OCI-LY3 (cell line): ENCODE results near the gene SEMA3C.

Experiments
- H2AFZ ChIP-seq: fragments of 200-600, 300-600 bp; shearing (Covaris generic); 2 replicates; pipeline ENCODE4 v1.6.0; 2014; ENCODE audit warnings: antibody characterized with exemption, low read depth, low read length
- H3K27ac ChIP-seq: fragments of 200-600, 300-600 bp; sonication (generic); 2 replicates; pipeline ENCODE4 v1.5.1; 2014; ENCODE audit warnings: mild to moderate bottlenecking, low read length, moderate library complexity, mixed read lengths
- H3K27me3 ChIP-seq: fragments of 200-600, 300-600 bp; sonication (generic); 2 replicates; pipeline ENCODE4 v1.6.1; 2014; ENCODE audit warnings: low read depth, low read length, mixed read lengths
- H3K36me3 ChIP-seq: fragments of 200-600, 300-600 bp; sonication (generic); replicated peaks from 2 replicates; pipeline ENCODE3; 2014; ENCODE audit warnings: low read depth, low read length, mixed read lengths
- H3K4me1 ChIP-seq: fragments of 300-600, 200-600 bp; sonication (generic); 2 replicates; pipeline ENCODE4 v1.6.1; 2014; ENCODE audit warnings: low read length, mixed read lengths
- H3K4me2 ChIP-seq: fragments of 200-600, 300-600 bp; sonication (generic); 2 replicates; pipeline ENCODE4 v1.6.1; 2014; ENCODE audit warnings: low read length, mixed read lengths
- H3K4me3 ChIP-seq: fragments of 300-600, 200-600 bp; sonication (generic); 2 replicates; pipeline ENCODE4 v1.5.1; 2014; ENCODE audit warnings: antibody characterized with exemption, mild to moderate bottlenecking, low read length, moderate library complexity
- H3K79me2 ChIP-seq: fragments of 300-600, 200-600 bp; shearing (Covaris generic); 2 replicates; pipeline ENCODE4 v1.6.1; 2014; ENCODE audit warnings: mild to moderate bottlenecking, low read length, mixed read lengths
- H3K9ac ChIP-seq: fragments of 300-600, 200-600 bp; shearing (Covaris generic); 2 replicates; pipeline ENCODE4 v1.6.0; 2014; ENCODE audit warnings: mild to moderate bottlenecking, low read length, moderate library complexity
- H3K9me3 ChIP-seq: fragments of 200-600, 300-600 bp; shearing (Covaris generic); 2 replicates; pipeline ENCODE4 v1.6.1; 2014; ENCODE audit warnings: low read length, mixed read lengths; ENCODE audit not compliant: insufficient read depth
- H4K20me1 ChIP-seq: fragments of 200-600, 300-600 bp; sonication (generic); 2 replicates; pipeline ENCODE4 v1.6.1; 2016; ENCODE audit warnings: low read length, mixed read lengths; ENCODE audit not compliant: insufficient read depth
- CTCF ChIP-seq: fragments of 200-600, 300-600 bp; sonication (generic); IDR thresholded peaks from 2 replicates; pipeline ENCODE4 v1.5.1; 2014; ENCODE audit warnings: antibody characterized with exemption, low read length, low read depth
- EZH2phosphoT487 ChIP-seq: fragments of 200-600 bp; shearing (Covaris generic); IDR thresholded peaks from 2 replicates; pipeline ENCODE4 v1.6.1; 2018; ENCODE audit warnings: antibody characterized with exemption, mixed run types, low read depth

The SEMA3C gene

GRCh38 chr7:80881351-80881900 lies 37.4 kb downstream of the SEMA3C start:
- Histone ChIP-seq H3K4me2 (no peak overlapping the region), H3K4me3 (no peak overlapping the region), H2AFZ (no peak overlapping the region), H3K9ac (no peak overlapping the region), H4K20me1 (no peaks in the 10 kb centered on the region), H3K36me3 (no peaks in the 10 kb centered on the region), H3K79me2 (no peaks in the 10 kb centered on the region), H3K4me1 (peaks cover 36% of the 10 kb centered on the region), H3K9me3 (no peaks in the 10 kb centered on the region), H3K27me3 (no peaks in the 10 kb centered on the region), H3K27ac (no peak overlapping the region)
- TF ChIP-seq EZH2phosphoT487 = no peak
- no peak for TF ChIP-seq CTCF

GRCh38 chr7:80879849-80880248 lies 39.0 kb downstream of the SEMA3C start:
- H3K4me3 ChIP-seq = no peak overlapping the region
- H2AFZ ChIP-seq = no peak overlapping the region
- H3K9ac ChIP-seq = no peak overlapping the region
- no peaks in the 10 kb centered on the region for H3K27me3 ChIP-seq
- H3K79me2 ChIP-seq = no peaks in the 10 kb centered on the region
- H4K20me1 ChIP-seq = no peaks in the 10 kb centered on the region
- H3K4me2 ChIP-seq = no peak overlapping the region
- TF ChIP-seq EZH2phosphoT487 = no peak
- TF ChIP-seq CTCF = no peak
- no peaks in the 10 kb centered on the region for H3K9me3 ChIP-seq
- H3K36me3 ChIP-seq = no peaks in the 10 kb centered on the region
- H3K4me1 ChIP-seq = peaks cover 36% of the 10 kb centered on the region
- H3K27ac ChIP-seq = no peak overlapping the region

- no peaks in the 10 kb centered on the region for H4K20me1 ChIP-seq
- no peak overlapping the region for H2AFZ ChIP-seq
- H3K4me2 ChIP-seq = no peak overlapping the region
- no peaks in the 10 kb centered on the region for H3K9me3 ChIP-seq
- no peak overlapping the region for H3K27ac ChIP-seq
- H3K27me3 ChIP-seq = no peaks in the 10 kb centered on the region
- no peak overlapping the region for H3K9ac ChIP-seq
- no peak overlapping the region for H3K4me3 ChIP-seq
- no peaks in the 10 kb centered on the region for H3K79me2 ChIP-seq
- no peaks in the 10 kb centered on the region for H3K36me3 ChIP-seq
- TF ChIP-seq CTCF = no peak
- TF ChIP-seq EZH2phosphoT487 = no peak
- peaks cover 16% of the 10 kb centered on the region for H3K4me1 ChIP-seq
Measured at GRCh38 chr7:80876894-80877414, 41.9 kb downstream of the SEMA3C start.

- Histone ChIP-seq H3K27ac (no peak overlapping the region), H3K9ac (no peak overlapping the region), H4K20me1 (no peaks in the 10 kb centered on the region), H3K79me2 (no peaks in the 10 kb centered on the region), H2AFZ (no peak overlapping the region), H3K27me3 (no peaks in the 10 kb centered on the region), H3K36me3 (no peaks in the 10 kb centered on the region), H3K4me3 (no peak overlapping the region), H3K4me1 (peaks cover 6% of the 10 kb centered on the region), H3K9me3 (no peaks in the 10 kb centered on the region), H3K4me2 (no peak overlapping the region)
- TF ChIP-seq EZH2phosphoT487 (no peak), CTCF (no peak)
Measured at GRCh38 chr7:80875537-80876120, 43.2 kb downstream of the SEMA3C start.
